GM12892 (cell line): ENCODE data around the gene TXNL1.

Experiments
- POLR2A ChIP-seq: IDR thresholded peaks from 2 replicates; pipeline ENCODE4 v1.6.1; 2011; ENCODE audit warnings: low read depth, low read length, control low read depth
- TAF1 ChIP-seq: IDR thresholded peaks from 2 replicates; pipeline ENCODE4 v1.6.1; 2011; ENCODE audit warnings: low read depth, mild to moderate bottlenecking, control low read depth, low read length, borderline replicate concordance

DNA sequence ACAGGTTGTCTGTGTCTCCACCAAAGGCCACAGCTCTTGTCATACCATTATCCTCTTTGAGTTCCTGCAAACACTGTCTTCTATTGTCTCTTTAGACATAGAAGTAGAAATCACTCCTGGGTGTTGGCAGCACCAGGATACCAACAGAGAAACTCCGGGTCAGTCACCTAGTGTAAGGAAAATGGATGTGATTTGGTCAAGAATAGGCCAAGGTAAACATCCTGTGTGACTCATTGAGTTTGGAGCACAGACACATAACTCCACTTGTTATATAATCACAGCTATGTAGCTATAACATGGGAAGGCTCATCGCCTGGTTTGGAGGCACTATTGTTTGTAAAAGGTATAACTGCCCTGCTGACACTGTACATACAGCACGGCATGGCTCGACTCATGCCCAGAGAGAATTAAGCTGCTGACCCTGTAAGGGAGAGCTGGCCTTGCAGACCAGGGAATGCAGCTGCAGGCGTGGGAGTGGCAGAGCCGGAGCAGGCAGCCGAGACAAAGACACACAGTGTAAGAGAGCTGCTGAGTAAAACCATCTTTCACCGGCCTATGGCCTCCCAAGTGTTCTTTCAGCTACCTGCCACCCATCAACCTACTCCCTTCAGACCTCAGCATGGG, 3.4 kb upstream of the TXNL1 start:
- no peak for TF ChIP-seq POLR2A
- no peak for TF ChIP-seq TAF1
